ENCODE data around the gene C2CD2. TPM values are rescaled to one million over a fixed set of nuclear protein-coding genes. Genes with fewer than 3 reads are reported as not detected.

The C2CD2 gene
- total and polyA plus RNA-seq, 2 of the 8 experiments (the other 6 are each of a cell fraction or from before 2014, with no cell fraction given) = 10.4 to 13.0 TPM

DNA sequence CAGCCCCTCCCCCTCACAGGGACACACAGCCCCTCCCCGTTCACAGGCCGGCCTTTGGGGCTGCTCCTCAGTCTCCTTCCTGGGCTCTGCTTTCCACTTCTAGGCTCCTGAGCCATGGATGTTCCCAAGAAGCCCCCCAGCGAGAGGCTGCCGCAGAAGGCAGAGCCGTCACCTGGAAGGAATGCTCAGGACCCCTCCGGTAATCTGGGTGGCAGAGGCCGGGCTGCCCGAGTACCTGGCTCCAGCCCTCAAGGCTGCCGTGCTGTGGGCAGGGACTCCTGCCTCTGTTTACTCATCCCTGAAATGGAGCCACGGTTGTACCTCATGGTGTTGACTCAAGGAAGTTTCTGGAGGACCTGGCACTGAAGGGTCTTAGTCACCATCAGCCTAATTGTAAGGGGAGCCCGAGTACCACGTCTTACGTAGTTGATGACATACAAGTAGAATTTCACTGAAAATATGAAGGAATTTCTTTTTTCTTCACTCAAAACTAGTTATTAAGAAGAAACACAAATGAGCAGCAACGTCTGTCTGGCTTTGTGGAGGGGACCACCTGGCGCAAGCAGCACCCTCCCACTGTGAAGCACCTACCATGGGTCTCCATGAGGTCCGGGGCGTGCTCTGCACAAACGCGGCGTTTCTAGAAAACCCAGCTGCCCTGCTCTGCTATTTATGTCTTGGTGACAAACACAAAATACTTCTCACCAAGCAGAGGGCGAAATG, 108.3 kb downstream of the C2CD2 start:
- H2BK5ac ChIP-seq (ENCODE audit: low read depth, low read length) = no peak overlapping the region
- WGBS, 2 experiments (ENCODE audit: extremely low coverage in 1 of 2, insufficient coverage in 1 of 2, insufficient read length in 1 of 2, insufficient replicate concordance in 2 of 2, low coverage in 1 of 2, low lambda C conversion rate in 2 of 2, missing lambda C conversion rate in 1 of 2) = 92% methylated on average over 18 of the region's 21 CpGs; no CpG with 5 or more reads in 1 of the 2 experiments
- H4K20me1 ChIP-seq (replicated peaks in 1 of 2; ENCODE audit: control insufficient read depth in 1 of 2, insufficient read depth in 2 of 2, low read length in 2 of 2) = no peaks in the 10 kb centered on the region
- no peak overlapping the region for H3K9ac ChIP-seq (replicated peaks in 1 of 4; ENCODE audit: extremely low read depth in 1 of 4, low read depth in 3 of 4, low read length in 3 of 4)
- TF ChIP-seq SIRT6 (IDR thresholded peaks at IDR 0.05; ENCODE audit: low read length) (no peak), CBX5 (IDR thresholded peaks at IDR 0.05; ENCODE audit: low read depth, low read length) (no peak), POLR2AphosphoS5 (IDR thresholded peaks at IDR 0.05; ENCODE audit: low read depth, low read length) (no peak), BRCA1 (IDR thresholded peaks at IDR 0.05; ENCODE audit: low read depth, low read length) (no peak), TBP (IDR thresholded peaks at IDR 0.05; ENCODE audit: low read depth, low read length) (no peak)
- H3K27me3 ChIP-seq (replicated peaks in 1 of 4; ENCODE audit: control insufficient read depth in 3 of 4, extremely low read depth in 1 of 4, insufficient read depth in 3 of 4, low read length in 3 of 4) = no peaks in the 10 kb centered on the region
- H3K56ac ChIP-seq (replicated peaks; ENCODE audit: insufficient read length, low read depth, low read length) = no peak overlapping the region
- no peaks in the 10 kb centered on the region for H3K23me2 ChIP-seq (ENCODE audit: low read depth, low read length)
- H4K8ac ChIP-seq (ENCODE audit: extremely low read depth, insufficient read depth, low read length) = no peak overlapping the region
- H4K91ac ChIP-seq (replicated peaks; ENCODE audit: insufficient read length, low read length) = no peak overlapping the region
- H3K79me2 ChIP-seq (ENCODE audit: control insufficient read depth in 1 of 2, insufficient read depth in 2 of 2, low read length in 2 of 2) = no peaks in the 10 kb centered on the region
- DNase-seq (ENCODE audit: low read depth in 1 of 2, low spot score in 2 of 2) (no peak), FAIRE-seq (no peak)
- peaks cover 0 to 2% (median 0%) of the 10 kb centered on the region in 4 experiments; a peak in 1 of 7 replicates for H3K4me1 ChIP-seq (replicated peaks in 1 of 4; ENCODE audit: control insufficient read depth in 3 of 4, insufficient read depth in 4 of 4, low read length in 3 of 4)
- no peak overlapping the region for H3K4me2 ChIP-seq (ENCODE audit: insufficient read depth in 1 of 2, low read depth in 2 of 2, low read length in 2 of 2)
- H3K4me3 ChIP-seq (ENCODE audit: extremely low read depth in 1 of 4, insufficient read depth in 2 of 4, low read depth in 3 of 4, low read length in 4 of 4) = no peak overlapping the region
- H2BK12ac ChIP-seq (ENCODE audit: low read depth, low read length) = no peak overlapping the region
- no peaks in the 10 kb centered on the region; the same call in 1 of the 2 replicates for H3K79me1 ChIP-seq (ENCODE audit: low read depth, low read length)
- no peak overlapping the region for H2BK120ac ChIP-seq (replicated peaks; ENCODE audit: low read depth, low read length)
- peak overlapping the region; percentile 36; the same call in 1 of the 2 replicates for H3K27ac ChIP-seq (ENCODE audit: low read depth, low read length)
- H2AK5ac ChIP-seq (ENCODE audit: low read depth, low read length) = no peak overlapping the region
- no peaks in the 10 kb centered on the region for H3K36me3 ChIP-seq (ENCODE audit: control insufficient read depth in 2 of 4, insufficient read depth in 4 of 4, low read length in 3 of 4)
- CTCF ChIA-PET (ENCODE audit: partially characterized antibody) = interaction anchor here (0.8 to 2.8 kb wide), 4 partner anchors 10 to 233 kb away, joined by 3 to 25 read pairs (median 4); no protein-coding TSS in a partner anchor
- H4K5ac ChIP-seq (ENCODE audit: insufficient read length, low read depth, low read length) = no peak overlapping the region
- H2BK20ac ChIP-seq (ENCODE audit: low read length) = no peak overlapping the region
- H3K4ac ChIP-seq (replicated peaks; ENCODE audit: insufficient read length, low read depth, low read length) = no peak overlapping the region
- no peak overlapping the region for H2AFZ ChIP-seq (ENCODE audit: low read length)
- POLR2A ChIA-PET (ENCODE audit: partially characterized antibody) = no interaction called here
- H3K9me3 ChIP-seq (ENCODE audit: insufficient read depth in 2 of 2, low read depth in 1 of 2, low read length in 1 of 2) = peaks cover 0 to under 1% of the 10 kb centered on the region in 2 experiments; a peak in 1 of 4 replicates
- no peak overlapping the region for H3K14ac ChIP-seq (ENCODE audit: insufficient read length)
- H3K18ac ChIP-seq (ENCODE audit: extremely low read depth, low read length) = no peak overlapping the region
- H2BK15ac ChIP-seq (ENCODE audit: low read length) = no peak overlapping the region
- H3K23ac ChIP-seq (ENCODE audit: insufficient read length) = no peak overlapping the region
